ENCODE results near the gene SPTBN2. TPM values are rescaled to one million over a fixed set of nuclear protein-coding genes. Genes with fewer than 3 reads are reported as not detected.

SPTBN2 gene
- total and polyA plus RNA-seq, 2 of the 8 experiments (the other 6 are each of a cell fraction or from before 2014, with no cell fraction given) = 19.1 to 69.0 TPM

DNA sequence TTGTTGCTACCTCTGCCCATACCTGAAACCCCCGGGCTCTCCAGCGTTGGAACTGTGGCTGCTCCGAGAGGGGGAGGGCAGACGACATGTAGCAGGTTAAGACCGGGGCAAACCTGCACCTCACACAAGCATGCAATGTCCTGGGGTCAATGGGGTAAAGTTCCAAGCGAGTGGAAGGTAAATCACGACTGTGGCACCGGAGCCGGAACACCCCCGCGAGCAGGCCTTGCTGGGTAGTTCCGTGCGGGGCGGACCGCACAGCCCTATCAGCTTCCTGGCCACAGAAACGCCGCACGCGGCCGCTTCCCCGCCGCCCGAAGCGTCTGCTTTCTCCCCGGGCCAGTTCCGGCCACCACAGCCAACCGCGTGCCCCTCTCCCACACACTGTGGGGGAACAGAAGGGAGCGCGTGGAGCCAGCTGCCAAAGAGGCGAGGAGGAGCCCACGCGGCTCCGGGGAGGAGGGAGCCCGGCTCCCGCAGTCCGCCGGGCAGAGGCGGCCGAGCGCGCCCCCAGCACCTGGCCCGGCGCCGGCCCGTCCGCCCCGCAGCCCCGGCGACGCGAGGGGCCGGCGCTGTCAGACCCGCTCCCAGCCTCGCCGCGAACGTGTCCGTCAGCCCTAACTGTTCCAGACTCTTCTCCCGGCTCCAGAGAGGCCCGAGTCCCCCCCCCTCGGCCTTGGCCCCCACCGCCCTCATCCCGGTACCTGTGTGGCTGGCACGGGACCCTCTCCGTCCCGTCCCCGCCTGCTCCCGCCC, 1.6 kb downstream of the SPTBN2 start:
- Histone ChIP-seq H3K56ac (replicated peaks; ENCODE audit: insufficient read length, low read depth, low read length) (no peak overlapping the region), H3K4me2 (ENCODE audit: insufficient read depth in 1 of 2, low read depth in 2 of 2, low read length in 2 of 2) (peak overlapping the region; percentile 81 to 94), H3K4me3 (ENCODE audit: extremely low read depth in 1 of 4, insufficient read depth in 2 of 4, low read depth in 3 of 4, low read length in 4 of 4) (peak overlapping the region; percentile 49 to 76 (median 74)), H3K23me2 (ENCODE audit: low read depth, low read length) (peaks cover 9% of the 10 kb centered on the region), H3K14ac (ENCODE audit: insufficient read length) (no peak overlapping the region), H3K79me1 (ENCODE audit: low read depth, low read length) (peaks cover 7% of the 10 kb centered on the region; the same call in 1 of the 2 replicates), H2BK12ac (ENCODE audit: low read depth, low read length) (peak overlapping the region; percentile 71; the same call in 1 of the 2 replicates), H3K4me1 (replicated peaks in 1 of 4; ENCODE audit: control insufficient read depth in 3 of 4, insufficient read depth in 4 of 4, low read length in 3 of 4) (peaks cover 10 to 24% (median 15%) of the 10 kb centered on the region in 4 experiments; a peak in 6 of 7 replicates), H2BK120ac (replicated peaks; ENCODE audit: low read depth, low read length) (no peak overlapping the region), H4K5ac (ENCODE audit: insufficient read length, low read depth, low read length) (no peak overlapping the region), H3K27ac (ENCODE audit: low read depth, low read length) (0 out of 2 replicates have a peak overlapping the region, but pooled peaks have one; percentile 12), H2AFZ (ENCODE audit: low read length) (peak overlapping the region; percentile 85), H2BK15ac (ENCODE audit: low read length) (no peak overlapping the region), H4K20me1 (replicated peaks in 1 of 2; ENCODE audit: control insufficient read depth in 1 of 2, insufficient read depth in 2 of 2, low read length in 2 of 2) (no peaks in the 10 kb centered on the region), H3K23ac (ENCODE audit: insufficient read length) (no peak overlapping the region), H3K79me2 (ENCODE audit: control insufficient read depth in 1 of 2, insufficient read depth in 2 of 2, low read length in 2 of 2) (peaks cover 0 to 35% of the 10 kb centered on the region in 2 experiments; a peak in 3 of 4 replicates), H3K4ac (replicated peaks; ENCODE audit: insufficient read length, low read depth, low read length) (peak overlapping the region; percentile 91), H4K8ac (ENCODE audit: extremely low read depth, insufficient read depth, low read length) (peak overlapping the region; percentile 88; the same call in 1 of the 2 replicates), H3K27me3 (replicated peaks in 1 of 4; ENCODE audit: control insufficient read depth in 3 of 4, extremely low read depth in 1 of 4, insufficient read depth in 3 of 4, low read length in 3 of 4) (peaks cover 0 to 27% (median 15%) of the 10 kb centered on the region in 4 experiments; a peak in 6 of 7 replicates), H2AK5ac (ENCODE audit: low read depth, low read length) (no peak overlapping the region), H3K18ac (ENCODE audit: extremely low read depth, low read length) (peak overlapping the region; percentile 64; the same call in 1 of the 2 replicates), H3K9me3 (ENCODE audit: insufficient read depth in 2 of 2, low read depth in 1 of 2, low read length in 1 of 2) (no peaks in the 10 kb centered on the region), H3K36me3 (ENCODE audit: control insufficient read depth in 2 of 4, insufficient read depth in 4 of 4, low read length in 3 of 4) (no peaks in the 10 kb centered on the region), H2BK20ac (ENCODE audit: low read length) (no peak overlapping the region), H4K91ac (replicated peaks; ENCODE audit: insufficient read length, low read length) (peak overlapping the region; percentile 1), H3K9ac (replicated peaks in 1 of 4; ENCODE audit: extremely low read depth in 1 of 4, low read depth in 3 of 4, low read length in 3 of 4) (peak overlapping the region; percentile 62 to 78 (median 72)), H2BK5ac (ENCODE audit: low read depth, low read length) (0 out of 2 replicates have a peak overlapping the region, but pooled peaks have one; percentile 36)
- FAIRE-seq = no peak
- POLR2A ChIA-PET (ENCODE audit: partially characterized antibody) = interaction anchor here (0.6 to 2.5 kb wide), 6 partner anchors 9 to 86 kb away, joined by 3 to 19 read pairs (median 4); partner anchors contain the start of gene RBM4B
- DNase-seq (ENCODE audit: low read depth in 1 of 2, low spot score in 2 of 2) = peak in 1 of 2 experiments; percentile 71
- CTCF ChIA-PET (ENCODE audit: partially characterized antibody) = interaction anchor here (1.4 to 2.6 kb wide), 4 partner anchors 8 to 124 kb away, joined by 4 to 10 read pairs (median 6); no protein-coding TSS in a partner anchor
- 2% methylated on average over 54 of the region's 70 CpGs; no CpG with 5 or more reads in 1 of the 2 experiments for WGBS, 2 experiments (ENCODE audit: extremely low coverage in 1 of 2, insufficient coverage in 1 of 2, insufficient read length in 1 of 2, insufficient replicate concordance in 2 of 2, low coverage in 1 of 2, low lambda C conversion rate in 2 of 2, missing lambda C conversion rate in 1 of 2)
- TF ChIP-seq EZH2 (IDR thresholded peaks at IDR 0.05; ENCODE audit: low read depth, low read length, severe bottlenecking) = peak; percentile 57
- TF ChIP-seq, protein P1, sequence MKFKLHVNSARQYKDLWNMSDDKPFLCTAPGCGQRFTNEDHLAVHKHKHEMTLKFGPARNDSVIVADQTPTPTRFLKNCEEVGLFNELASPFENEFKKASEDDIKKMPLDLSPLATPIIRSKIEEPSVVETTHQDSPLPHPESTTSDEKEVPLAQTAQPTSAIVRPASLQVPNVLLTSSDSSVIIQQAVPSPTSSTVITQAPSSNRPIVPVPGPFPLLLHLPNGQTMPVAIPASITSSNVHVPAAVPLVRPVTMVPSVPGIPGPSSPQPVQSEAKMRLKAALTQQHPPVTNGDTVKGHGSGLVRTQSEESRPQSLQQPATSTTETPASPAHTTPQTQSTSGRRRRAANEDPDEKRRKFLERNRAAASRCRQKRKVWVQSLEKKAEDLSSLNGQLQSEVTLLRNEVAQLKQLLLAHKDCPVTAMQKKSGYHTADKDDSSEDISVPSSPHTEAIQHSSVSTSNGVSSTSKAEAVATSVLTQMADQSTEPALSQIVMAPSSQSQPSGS (IDR thresholded peaks at IDR 0.05; ENCODE audit: low read length) = no peak
- no peak for TF ChIP-seq RNF2 (IDR thresholded peaks at IDR 0.05; ENCODE audit: borderline replicate concordance, low read depth, low read length, missing control alignments, poor library complexity, severe bottlenecking)
- no peak for TF ChIP-seq SP2 (IDR thresholded peaks at IDR 0.05; ENCODE audit: low read length)
- peak; percentile 57 for TF ChIP-seq KDM4A (IDR thresholded peaks at IDR 0.05; ENCODE audit: low read depth, low read length, severe bottlenecking)
- no peak for TF ChIP-seq NANOG (IDR thresholded peaks at IDR 0.05; ENCODE audit: insufficient read depth, low read depth, low read length, poor library complexity, severe bottlenecking)
- no peak for TF ChIP-seq TBP (IDR thresholded peaks at IDR 0.05; ENCODE audit: low read depth, low read length)
- TF ChIP-seq ASH2L (IDR thresholded peaks at IDR 0.05; ENCODE audit: low read length) = peak; percentile 74

Data from H1 (cell line).